ENCODE data around the gene SSH2.

DNA sequence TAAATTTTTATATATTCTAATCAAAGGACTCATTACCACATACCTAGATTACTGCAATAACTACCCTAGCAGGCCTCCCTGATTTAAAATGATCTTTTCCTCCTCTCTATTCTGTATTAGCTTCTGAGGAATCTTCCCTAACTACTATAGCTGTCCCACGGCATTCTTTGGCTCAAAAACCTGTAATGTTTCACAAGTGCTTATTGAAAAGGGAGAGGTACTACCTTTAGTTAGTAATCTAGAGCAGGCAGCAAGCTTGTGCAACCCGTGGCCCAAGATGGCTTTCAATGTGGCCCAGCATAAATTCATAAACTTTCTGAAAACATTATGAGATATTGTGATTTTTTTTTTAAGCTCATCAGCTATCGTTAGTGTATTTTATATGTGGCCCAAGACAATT, 236.3 kb downstream of the SSH2 start:
- TF ChIP-seq ZFP30 (CRISPR knock-in tag; IDR thresholded peaks at IDR 0.05) (no peak), ZNF70 (CRISPR knock-in tag; IDR thresholded peaks at IDR 0.05) (no peak), SNAI2 (CRISPR knock-in tag; IDR thresholded peaks at IDR 0.05) (no peak)
- TF ChIP-seq, protein P1, sequence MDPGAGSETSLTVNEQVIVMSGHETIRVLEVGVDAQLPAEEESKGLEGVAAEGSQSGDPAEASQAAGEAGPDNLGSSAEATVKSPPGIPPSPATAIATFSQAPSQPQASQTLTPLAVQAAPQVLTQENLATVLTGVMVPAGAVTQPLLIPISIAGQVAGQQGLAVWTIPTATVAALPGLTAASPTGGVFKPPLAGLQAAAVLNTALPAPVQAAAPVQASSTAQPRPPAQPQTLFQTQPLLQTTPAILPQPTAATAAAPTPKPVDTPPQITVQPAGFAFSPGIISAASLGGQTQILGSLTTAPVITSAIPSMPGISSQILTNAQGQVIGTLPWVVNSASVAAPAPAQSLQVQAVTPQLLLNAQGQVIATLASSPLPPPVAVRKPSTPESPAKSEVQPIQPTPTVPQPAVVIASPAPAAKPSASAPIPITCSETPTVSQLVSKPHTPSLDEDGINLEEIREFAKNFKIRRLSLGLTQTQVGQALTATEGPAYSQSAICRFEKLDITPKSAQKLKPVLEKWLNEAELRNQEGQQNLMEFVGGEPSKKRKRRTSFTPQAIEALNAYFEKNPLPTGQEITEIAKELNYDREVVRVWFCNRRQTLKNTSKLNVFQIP (CRISPR knock-in tag; IDR thresholded peaks at IDR 0.05; ENCODE audit: borderline replicate concordance, low read depth), result no peak
